HL-60/S4 (cell line): ENCODE measurements around the gene NDUFA11.

Experiments
- in situ Hi-C: fragments of 300-500 bp; cut with MboI; formaldehyde crosslinking; loops from 2 replicates; pipeline ENCODE4 v1.14.3; 2022; ENCODE audit warnings: low sequenced_read_pairs

Gene NDUFA11

DNA sequence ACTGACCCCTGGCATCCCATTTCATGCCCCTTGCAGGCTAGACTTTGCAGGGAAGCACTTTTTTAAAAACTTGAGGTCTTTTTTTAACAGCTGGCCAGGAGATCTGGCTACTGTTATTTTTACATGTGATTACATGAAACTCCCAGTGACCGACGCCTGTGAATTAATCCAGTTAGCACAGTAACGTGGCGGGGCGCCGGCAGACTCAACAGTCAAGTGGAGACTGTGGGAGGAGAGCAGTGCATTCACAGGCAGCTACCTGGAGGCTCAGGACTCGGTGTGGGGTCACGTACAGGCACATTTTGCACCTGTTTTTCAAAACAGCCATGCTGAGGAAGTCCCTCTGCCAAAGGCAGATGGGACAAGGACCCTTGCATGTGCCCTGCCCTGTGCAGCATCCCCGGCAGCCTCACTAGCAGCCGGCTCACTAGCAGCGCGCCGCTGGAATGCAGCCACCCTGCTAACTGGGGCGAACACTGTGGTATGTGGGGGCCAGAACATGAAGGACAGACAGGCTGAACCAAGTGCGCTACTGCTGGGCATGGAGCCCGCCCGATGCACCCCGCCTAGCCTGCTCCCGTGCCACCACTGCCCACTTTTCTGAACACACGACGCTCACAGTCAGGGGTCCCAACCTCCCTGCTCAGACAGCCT lies 29.1 kb upstream of the NDUFA11 start:
- in situ Hi-C loops, result no loop called here

DNA sequence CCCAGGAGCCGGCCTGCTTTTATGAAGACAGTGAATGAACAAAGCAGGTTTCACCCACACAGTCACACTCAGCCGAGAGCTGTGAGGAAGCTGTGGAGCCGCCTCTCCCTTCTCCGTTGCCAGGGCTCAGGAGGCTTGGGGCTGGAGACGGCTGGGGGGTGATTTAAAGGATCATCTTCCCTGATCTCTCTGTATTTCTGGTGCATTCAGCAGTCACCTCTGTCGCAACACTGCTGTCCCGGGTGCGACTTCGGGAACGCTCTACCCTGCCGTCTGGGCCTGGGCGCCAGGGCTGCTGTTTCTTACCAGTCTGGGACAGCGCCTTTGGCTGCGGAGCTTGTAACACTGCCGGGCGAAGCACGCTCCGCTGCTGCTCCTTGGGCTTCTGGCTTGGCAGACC lies 28.6 kb upstream of the NDUFA11 start:
- in situ Hi-C loops, result no loop called here

DNA sequence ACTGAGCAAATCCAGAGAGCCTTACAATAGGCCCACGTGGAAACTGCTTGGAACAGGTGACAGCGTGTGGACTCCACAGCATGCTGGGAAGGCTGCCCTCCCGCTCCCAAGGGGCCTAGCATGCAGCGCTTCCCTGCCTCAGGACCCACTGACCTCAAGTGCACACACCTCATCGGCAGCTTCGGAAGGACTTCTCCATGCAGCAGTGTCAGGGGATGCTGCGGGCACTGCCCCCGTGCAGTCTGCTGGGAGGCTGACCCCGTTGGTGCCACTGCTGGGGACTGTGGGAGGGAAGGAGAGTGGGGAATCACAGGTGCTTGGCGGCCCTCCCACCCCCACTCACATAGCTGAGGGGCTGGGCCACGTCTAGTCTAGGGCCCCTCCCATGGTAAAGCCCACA lies 27.7 kb upstream of the NDUFA11 start:
- in situ Hi-C loops, result no loop called here

DNA sequence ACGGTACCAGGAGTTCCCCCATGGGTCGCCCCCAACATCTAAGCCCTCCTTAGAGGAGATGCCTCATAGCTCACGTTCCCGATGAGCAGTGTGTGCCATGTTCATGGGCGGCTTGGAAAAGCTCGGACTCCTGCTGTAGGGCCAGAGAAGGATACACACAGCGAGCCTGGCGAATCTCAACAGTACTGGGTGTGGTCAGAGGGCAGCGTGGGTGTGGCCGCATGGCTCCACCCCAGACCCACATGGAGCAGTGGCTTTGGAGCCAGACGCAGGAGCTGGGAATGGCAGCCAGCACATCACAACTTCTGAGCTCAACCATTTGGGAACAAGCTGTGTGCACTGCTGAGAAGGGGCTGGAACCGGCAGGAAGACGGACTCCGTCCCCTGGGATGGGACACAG lies 26.0 kb upstream of the NDUFA11 start:
- in situ Hi-C loops, result no loop called here

DNA sequence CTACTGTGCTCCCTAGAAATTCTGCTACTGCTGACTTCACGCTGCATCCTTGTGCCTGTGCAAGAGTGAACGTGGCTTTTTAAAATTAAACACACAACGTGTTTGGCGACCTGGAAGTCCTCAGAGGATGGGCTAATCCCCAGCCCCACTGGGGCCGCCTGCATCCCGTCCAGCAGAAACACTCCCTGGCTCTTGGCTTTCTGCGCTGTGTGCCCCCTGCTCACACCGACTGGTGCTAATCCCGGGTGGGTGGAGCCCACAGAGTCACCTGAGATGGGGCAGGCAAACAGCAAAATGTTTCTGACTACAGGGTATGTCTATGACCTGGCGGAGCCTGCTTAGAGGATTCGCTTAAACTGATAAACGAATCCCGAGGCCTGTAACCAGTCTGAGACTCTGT lies 25.6 kb upstream of the NDUFA11 start:
- in situ Hi-C loops, result no loop called here

DNA sequence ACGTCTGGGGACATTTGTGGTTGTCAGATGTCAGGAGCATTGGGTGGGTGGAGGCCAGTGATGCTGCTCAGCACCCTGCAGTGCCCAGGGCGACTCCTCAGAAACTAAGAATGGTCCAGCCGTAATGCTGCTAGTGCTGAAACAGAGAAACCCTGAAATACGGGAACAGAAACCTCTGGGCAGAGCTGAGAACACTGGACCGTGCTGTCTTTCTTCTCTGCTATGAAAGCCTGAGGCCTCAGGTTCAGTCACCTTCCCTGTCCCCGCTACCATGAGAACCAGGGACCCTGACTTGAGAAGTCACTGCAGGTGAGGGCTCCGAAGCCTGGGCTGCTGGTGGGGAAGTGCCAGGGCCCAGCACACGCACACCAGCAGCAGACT lies 23.8 kb upstream of the NDUFA11 start:
- in situ Hi-C loops, result no loop called here

DNA sequence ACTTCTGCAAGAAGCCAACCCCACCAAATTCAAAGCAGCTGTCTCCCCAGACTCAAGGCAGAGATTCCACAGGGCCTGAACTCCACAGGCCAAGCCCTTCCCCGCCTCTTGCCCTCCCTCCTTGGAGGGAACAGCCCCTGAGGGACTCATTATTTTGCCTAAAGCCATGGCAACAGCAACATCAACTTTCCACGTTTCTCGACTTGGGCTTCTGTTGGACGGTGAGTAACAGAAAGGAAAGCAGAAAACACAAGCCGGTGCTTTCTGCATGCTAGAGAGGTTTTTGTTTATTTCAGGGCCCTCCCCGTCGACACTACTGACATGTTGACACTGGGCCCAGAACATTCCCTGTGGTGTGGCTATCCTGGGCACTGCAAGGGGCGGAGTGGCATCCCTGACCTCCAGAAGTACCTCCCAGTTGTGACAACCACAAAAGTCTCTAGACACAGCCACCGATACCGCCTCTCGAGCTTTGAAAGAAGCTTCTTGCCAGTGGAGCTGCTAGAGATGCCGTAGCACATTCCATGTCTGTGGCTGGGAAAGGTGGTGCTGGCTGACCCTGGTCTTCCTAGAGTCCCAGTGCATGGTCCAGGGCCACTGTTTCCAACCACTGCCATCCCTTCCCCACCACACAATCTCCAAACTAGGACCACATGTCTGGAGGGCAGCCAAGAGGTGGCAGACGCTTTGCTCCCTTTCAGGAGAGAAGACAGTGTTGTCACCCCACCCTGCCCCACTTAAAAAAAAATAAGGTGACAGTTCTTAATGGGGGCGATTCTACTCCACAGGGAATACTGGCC lies 23.3 kb upstream of the NDUFA11 start:
- in situ Hi-C loops, result no loop called here

DNA sequence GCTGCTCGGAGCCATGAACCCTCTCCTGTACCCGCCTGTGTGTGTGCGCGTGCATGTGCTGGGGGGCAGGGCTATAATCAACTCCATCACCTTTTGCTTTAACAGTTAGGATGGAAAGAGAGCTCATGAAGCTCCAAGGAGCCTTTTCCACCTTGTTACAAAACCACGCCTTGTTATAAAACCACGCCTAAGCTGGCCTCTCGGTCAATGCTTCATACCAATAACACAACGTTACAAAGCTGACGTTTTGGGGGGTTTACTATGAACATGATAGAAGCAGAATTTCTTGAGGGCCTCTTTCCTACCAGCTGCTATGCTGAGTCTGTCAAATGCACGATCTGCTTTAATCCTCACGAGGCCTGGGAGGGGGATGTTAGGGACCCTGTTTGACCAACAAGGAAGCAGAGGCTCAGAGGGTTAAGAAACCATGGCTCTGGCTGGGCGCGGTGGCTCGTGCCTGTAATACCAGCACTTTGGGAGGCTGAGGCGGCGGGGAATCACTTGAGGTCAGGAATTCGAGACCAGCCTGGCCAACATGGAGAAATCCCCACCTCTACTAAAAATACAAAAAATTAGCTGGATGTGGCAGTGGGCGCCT lies 22.3 kb upstream of the NDUFA11 start:
- in situ Hi-C loops, result no loop called here

DNA sequence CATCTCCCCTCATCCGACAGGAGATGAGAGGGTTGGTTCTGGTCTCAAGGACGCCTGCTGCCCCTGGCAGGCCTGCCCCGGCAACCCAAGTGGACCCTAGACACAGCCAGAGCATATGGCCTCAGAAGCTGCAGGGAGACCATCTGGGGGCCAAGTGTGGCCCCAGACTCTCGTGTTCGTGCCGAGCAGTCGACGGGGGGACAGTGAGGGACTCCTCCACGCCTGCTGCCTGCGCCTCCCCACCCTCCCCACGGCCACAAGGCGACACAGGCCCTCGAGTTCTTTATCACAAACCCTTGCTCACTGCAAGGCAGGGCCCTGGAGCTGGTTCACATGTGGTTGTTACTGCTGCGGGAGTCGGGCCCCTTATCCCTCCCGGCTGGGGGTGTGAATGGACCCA lies 19.8 kb upstream of the NDUFA11 start:
- in situ Hi-C loops, result no loop called here

DNA sequence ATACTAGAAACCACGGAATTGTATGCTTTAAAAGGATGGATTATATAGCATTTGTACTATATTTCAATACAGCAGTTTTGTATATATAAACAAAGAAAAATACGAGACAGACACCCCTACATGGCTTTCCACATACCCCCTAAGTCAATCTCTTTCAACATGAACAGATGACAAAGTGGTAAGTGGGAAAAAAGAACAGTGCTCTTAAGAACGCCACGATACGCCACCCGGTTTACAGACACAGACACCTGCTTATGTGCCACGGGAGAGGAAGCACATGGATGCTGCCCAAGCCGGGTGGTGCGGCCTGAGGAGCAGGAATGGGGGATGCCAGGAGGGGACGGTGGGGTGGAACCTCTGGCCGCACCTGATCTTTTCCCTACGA lies 18.6 kb upstream of the NDUFA11 start:
- in situ Hi-C loops, result no loop called here

DNA sequence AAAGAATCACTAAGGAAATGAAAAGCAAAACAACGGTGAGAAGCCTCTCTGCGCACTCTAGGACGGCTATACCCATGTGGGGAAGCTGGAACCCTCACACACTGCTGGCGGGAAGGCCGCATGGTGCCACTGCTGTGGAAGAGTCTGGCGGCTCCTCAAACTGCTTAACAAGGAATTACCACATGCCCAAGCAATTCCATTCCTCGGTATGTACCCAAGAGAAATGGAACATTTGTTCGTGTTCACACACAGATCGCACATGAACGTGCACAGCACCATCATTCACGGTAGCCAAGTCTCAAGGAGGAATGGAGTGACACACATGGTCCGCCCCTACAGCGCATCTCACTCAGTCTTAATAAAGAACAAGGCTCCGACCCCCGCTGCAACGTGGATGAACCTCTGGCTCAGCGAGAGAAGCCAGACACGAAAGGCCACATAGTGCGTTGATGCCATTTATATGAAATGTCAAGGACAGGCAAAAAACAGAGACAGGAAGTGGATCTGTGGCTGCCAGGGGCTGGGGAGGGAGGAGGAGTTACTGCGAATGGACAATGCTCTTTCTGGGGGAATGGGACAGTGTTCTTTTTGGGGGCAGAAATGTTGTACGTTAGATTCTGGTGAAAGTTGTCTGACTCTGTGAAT lies 18.0 kb upstream of the NDUFA11 start:
- in situ Hi-C loops, result no loop called here

DNA sequence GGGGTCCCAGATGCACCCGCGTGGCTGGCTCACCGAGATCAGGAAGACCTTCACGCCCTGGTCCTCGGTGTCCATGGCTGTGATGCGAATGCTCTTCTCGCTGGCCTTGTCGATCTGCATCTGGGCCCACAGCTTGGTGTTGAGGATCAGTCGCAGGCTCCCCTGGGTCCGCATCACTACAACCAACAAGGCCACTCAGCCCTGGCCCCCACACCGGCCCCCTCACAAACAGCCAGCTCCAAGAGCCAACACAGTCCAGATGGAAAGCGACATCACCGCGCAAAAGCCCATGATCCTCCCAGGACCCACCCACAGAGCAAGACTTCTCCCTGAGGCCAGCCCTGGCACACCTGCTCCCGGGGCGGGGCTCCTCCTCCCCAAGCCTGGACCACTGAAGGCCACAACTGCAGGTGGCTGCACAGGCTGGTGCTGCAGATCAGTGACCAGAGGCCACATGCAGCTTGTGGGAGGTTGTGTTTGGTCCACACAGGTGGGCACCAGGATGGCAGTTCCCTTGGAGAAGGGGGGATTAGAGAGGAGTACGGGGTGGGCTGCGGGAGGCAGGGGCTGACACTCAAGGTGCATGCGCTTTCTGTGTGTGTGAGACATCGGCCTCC lies 15.0 kb upstream of the NDUFA11 start:
- in situ Hi-C loops, result no loop called here

DNA sequence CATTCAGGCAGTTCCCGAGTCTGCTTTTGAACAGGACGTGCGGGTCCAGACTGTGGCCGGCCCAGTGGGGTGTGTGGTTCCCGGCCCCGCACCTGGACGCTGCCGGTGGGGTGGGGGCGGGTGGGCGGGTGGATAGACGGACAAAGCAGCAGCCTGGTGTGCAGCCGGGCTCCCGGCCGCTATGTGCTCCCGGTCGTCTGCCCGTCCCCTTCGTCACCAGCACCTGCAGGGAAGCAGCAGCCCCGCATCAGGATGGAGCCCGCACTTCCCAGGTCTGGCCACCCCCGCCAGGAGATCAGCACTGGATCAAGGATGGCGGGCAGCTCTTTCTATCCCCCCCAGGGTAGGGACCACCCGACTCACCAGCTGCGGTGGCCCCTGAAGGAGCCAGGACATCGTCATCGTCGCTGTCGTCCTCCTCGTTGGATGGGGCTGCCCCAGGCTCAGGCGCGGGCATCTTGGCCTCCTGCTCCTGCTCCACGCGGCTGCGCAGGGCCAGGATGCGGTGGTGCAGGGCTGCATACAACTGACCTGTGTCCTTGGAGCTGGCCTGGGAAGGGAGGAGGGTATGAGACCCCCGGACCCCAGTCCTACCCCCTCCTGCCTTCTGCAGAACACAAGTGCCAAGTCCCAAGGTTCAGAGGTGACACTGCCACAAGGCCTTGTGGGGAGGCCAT lies 14.0 kb upstream of the NDUFA11 start:
- in situ Hi-C loops, result no loop called here

DNA sequence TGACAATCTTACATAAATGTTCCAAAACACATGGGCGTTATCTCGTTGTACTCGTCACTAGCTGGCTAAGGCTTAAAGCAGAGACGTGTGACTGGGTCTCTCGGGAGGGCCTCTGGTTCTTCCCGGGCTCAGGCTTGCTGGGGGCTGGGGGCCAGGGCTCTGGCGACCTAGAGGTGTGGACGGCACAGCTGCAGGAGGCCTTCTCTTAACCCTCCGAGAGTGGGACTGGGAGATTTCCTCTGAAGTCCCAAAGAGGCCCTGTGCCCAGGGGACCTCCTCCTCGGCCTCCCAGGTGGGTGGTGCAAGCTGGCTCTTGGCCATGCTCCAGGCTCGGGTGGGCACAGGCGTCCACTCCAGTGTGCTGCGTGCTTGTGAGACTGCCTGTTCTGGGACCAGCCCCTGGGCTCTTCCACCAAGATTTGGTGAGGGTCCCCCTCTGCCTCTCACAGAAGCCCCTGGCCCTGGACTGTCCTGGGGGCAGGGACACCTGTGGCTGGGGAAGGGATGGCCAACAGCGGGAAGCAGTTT lies 12.7 kb upstream of the NDUFA11 start:
- in situ Hi-C loops, result no loop called here

DNA sequence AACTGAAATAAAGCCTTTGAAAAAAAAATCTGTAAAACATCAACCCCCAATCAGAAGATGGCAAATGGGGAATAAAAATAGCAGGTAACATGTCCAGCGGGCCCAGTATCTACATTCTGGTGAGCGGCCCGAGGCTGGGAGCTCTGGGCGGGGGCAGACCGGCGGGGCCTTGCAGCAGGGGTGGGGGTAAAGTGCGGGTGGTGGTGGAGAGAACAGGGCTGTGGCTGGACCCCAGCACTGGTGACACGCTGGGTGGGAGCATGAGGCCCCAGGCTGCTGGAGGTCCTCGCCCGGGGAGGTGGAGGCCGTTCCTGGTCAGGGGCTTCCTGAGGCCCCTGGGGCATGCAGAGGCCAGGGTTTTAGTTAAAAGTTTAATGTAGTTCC lies 12.2 kb upstream of the NDUFA11 start:
- in situ Hi-C loops, result no loop called here

DNA sequence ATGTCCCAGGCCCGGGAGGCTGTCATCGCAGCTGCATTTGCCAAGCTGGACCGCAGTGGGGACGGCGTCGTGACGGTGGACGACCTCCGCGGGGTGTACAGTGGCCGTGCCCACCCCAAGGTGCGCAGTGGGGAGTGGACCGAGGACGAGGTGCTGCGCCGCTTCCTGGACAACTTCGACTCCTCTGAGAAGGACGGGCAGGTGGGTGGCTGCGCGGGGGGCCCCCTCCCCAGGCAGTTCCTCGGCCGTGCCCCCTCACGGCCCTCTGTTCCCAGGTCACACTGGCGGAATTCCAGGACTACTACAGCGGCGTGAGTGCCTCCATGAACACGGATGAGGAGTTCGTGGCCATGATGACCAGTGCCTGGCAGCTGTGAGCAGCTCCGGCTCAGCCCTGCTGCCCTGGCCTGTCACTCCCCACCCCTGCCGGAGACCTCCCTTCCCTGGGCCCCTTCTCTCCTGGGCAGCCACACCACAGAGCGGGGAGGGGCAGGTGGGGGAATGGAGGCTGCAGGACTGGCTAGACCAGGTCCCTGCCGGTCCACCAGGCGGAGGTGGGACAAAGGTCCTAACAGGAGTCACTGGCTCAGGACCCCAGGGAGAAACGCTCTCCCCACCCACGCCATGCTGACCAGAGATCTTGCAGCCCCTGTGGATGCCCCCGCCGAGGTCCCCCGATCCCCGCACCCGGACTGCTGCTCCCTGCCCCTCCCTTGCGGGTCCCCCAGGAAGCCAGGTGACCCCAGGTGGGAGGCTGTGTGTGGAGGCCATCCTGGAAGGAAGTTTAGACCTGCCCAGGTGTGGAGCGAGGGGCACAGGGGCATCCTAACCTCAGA lies 11.6 kb upstream of the NDUFA11 start:
- in situ Hi-C loops, result no loop called here

DNA sequence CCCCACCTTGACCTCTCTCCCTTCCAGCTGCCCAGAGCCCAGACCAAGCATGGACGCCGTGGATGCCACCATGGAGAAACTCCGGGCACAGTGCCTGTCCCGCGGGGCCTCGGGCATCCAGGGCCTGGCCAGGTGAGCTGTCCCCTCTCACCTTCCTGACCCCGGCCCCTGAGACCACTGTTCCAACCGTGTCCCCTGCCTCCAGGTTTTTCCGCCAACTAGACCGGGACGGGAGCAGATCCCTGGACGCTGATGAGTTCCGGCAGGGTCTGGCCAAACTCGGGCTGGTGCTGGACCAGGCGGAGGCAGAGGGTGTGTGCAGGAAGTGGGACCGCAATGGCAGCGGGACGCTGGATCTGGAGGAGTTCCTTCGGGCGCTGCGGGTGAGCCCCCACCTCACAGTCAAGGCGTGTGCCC lies 10.8 kb upstream of the NDUFA11 start:
- in situ Hi-C loops, result no loop called here

DNA sequence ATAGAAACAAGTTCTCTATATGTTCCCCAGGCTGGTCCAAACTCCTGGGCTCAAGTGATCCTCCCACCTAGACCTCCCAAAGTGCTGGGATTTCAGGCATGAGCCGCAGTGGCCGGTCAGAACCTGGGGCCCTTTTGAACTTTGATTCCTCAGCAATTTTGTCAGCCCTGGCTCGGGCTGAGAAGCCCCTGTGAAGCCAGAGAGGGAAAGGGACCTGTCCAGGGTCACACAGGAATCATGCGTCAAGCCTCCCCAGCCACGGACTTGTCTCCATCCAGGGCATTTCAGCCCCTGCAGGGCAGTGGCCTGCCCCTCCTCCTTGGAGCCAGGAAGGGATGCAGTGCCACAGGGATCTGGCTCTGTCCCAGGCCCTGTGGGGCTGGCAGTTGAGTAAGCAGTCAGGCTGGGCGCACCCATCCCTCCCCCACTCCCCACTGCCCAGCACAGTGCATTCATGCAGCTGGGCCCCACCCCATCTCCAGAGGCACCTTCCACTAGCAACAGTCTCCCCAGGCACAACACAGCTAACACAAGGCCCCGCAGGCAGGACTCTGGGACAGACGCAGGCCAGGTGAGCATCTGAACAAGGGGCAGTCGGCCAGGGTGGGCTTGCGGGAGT lies 10.3 kb upstream of the NDUFA11 start, which contains the start of gene CAPS:
Gene CAPS (plus strand): TSS at position 516 of the 619 bp plus-strand sequence. CDS start 153 bp downstream, outside the sequence.
- in situ Hi-C loops, result no loop called here

DNA sequence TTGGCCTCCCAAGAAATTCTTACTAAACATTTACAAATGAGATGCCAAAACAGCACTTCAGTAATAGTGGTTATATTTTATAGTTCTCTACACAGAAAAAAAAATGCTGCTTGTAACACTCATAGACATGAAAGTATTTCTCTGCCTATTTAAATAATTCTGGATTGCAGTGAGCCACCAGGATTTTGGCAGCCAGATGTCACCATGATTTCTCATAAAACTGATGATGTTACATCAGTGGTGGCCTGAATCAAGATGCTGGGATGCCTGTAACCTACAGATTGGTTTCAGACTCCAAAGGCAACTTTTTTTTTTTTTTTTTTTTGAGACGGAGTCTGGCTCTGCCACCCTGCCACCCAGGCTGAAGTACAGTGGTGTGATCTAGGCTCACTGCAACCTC lies 7.8 kb upstream of the NDUFA11 start:
- in situ Hi-C loops, result no loop called here
